ENCODE results near the gene ISLR2. TPM values are rescaled to one million over a fixed set of nuclear protein-coding genes. Genes with fewer than 3 reads are reported as not detected.

ISLR2 gene
- total and polyA plus RNA-seq, 4 donors: 0.03 TPM; not detected in 3

GRCh38 chr15:74135041-74135565, 4.7 kb downstream of the ISLR2 start:
- 12% methylated on average over 27 of the region's 27 CpGs for WGBS
- DNase-seq (ENCODE audit: low spot score): no peak
- Histone ChIP-seq H3K27me3 (ENCODE audit: control insufficient read depth in 4 of 4, insufficient read depth in 4 of 4, low read length in 3 of 4) (peaks cover 16 to 28% (median 20%) of the 10 kb centered on the region in 4 donors), H3K9me3 (ENCODE audit: control insufficient read depth in 4 of 4, low read length in 3 of 4) (peaks cover 0 to 3% (median 0%) of the 10 kb centered on the region in 4 donors), H3K4me1 (ENCODE audit: control insufficient read depth in 4 of 4, insufficient read depth in 4 of 4, low read length in 3 of 4) (peaks cover 15 to 44% (median 22%) of the 10 kb centered on the region in 4 donors), H3K27ac (ENCODE audit: low read depth in 1 of 2, low read length in 2 of 2) (no peak overlapping the region), H3K4me3 (ENCODE audit: low read depth in 1 of 3, low read length in 3 of 3) (no peak overlapping the region), H3K36me3 (ENCODE audit: control insufficient read depth in 4 of 4, insufficient read depth in 3 of 4, low read depth in 1 of 4, low read length in 3 of 4) (no peaks in the 10 kb centered on the region), H3K9ac (ENCODE audit: low read depth in 1 of 2, low read length in 2 of 2) (no peak overlapping the region)
- TF ChIP-seq MAX (IDR thresholded peaks at IDR 0.05): no peak
- no peak for TF ChIP-seq ZBTB33 (IDR thresholded peaks at IDR 0.05)
- TF ChIP-seq GABPA (IDR thresholded peaks at IDR 0.05 in 1 of 2, conservative IDR thresholded peaks at IDR 0.05 in 1 of 2): no peak
- no peak for TF ChIP-seq YY1 (IDR thresholded peaks at IDR 0.05)
- no peak for TF ChIP-seq CTCF (IDR thresholded peaks at IDR 0.05; ENCODE audit: low read depth, low read length, missing input control)
- TF ChIP-seq TAF1 (conservative IDR thresholded peaks at IDR 0.05): no peak
- TF ChIP-seq FOXA2 (IDR thresholded peaks at IDR 0.05): no peak
- no peak for TF ChIP-seq SP1 (IDR thresholded peaks at IDR 0.05)
- TF ChIP-seq HNF4A (conservative IDR thresholded peaks at IDR 0.05): no peak
- TF ChIP-seq EGR1 (IDR thresholded peaks at IDR 0.05; ENCODE audit: low read depth in 2 of 2): no peak
- no peak for TF ChIP-seq REST (IDR thresholded peaks at IDR 0.05)
- TF ChIP-seq FOXA1 (IDR thresholded peaks at IDR 0.05): no peak

- H3K4me1 ChIP-seq (ENCODE audit: control insufficient read depth in 4 of 4, insufficient read depth in 4 of 4, low read length in 3 of 4): peaks cover 15 to 41% (median 22%) of the 10 kb centered on the region in 4 donors
- H3K27ac ChIP-seq (ENCODE audit: low read depth in 1 of 2, low read length in 2 of 2): no peak overlapping the region
- peaks cover 0 to 3% (median 0%) of the 10 kb centered on the region in 4 donors for H3K9me3 ChIP-seq (ENCODE audit: control insufficient read depth in 4 of 4, low read length in 3 of 4)
- H3K36me3 ChIP-seq (ENCODE audit: control insufficient read depth in 4 of 4, insufficient read depth in 3 of 4, low read depth in 1 of 4, low read length in 3 of 4): no peaks in the 10 kb centered on the region
- no peak overlapping the region for H3K9ac ChIP-seq (ENCODE audit: low read depth in 1 of 2, low read length in 2 of 2)
- peak overlapping the region in 1 of 3 donors; percentile 46 for H3K4me3 ChIP-seq (ENCODE audit: low read depth in 1 of 3, low read length in 3 of 3)
- H3K27me3 ChIP-seq (ENCODE audit: control insufficient read depth in 4 of 4, insufficient read depth in 4 of 4, low read length in 3 of 4): peaks cover 12 to 17% (median 15%) of the 10 kb centered on the region in 4 donors
- WGBS: 3% methylated on average over 26 of the region's 26 CpGs
- no peak for DNase-seq (ENCODE audit: low spot score)
- TF ChIP-seq NR2F2 (IDR thresholded peaks at IDR 0.05) (no peak), JUND (IDR thresholded peaks at IDR 0.05) (no peak), HNF4A (conservative IDR thresholded peaks at IDR 0.05) (no peak), EGR1 (IDR thresholded peaks at IDR 0.05; ENCODE audit: low read depth in 2 of 2) (no peak), RAD21 (IDR thresholded peaks at IDR 0.05) (no peak), HNF4G (IDR thresholded peaks at IDR 0.05) (no peak), RXRA (IDR thresholded peaks at IDR 0.05) (no peak), SP1 (IDR thresholded peaks at IDR 0.05) (no peak), ATF3 (IDR thresholded peaks at IDR 0.05) (no peak), GABPA (IDR thresholded peaks at IDR 0.05 in 1 of 2, conservative IDR thresholded peaks at IDR 0.05 in 1 of 2) (no peak), MAX (IDR thresholded peaks at IDR 0.05) (no peak), TAF1 (conservative IDR thresholded peaks at IDR 0.05) (no peak), FOXA2 (IDR thresholded peaks at IDR 0.05) (no peak), ZBTB33 (IDR thresholded peaks at IDR 0.05) (no peak), FOXA1 (IDR thresholded peaks at IDR 0.05) (no peak), CTCF (IDR thresholded peaks at IDR 0.05; ENCODE audit: low read depth, low read length, missing input control) (no peak), YY1 (IDR thresholded peaks at IDR 0.05) (no peak)
These were observed 6.1 kb downstream of the ISLR2 start for GRCh38 chr15:74136540-74136813.
